ENCODE data around the gene ARID3B. TPM values are rescaled to one million over a fixed set of nuclear protein-coding genes. Genes with fewer than 3 reads are reported as not detected.

Gene ARID3B
- total RNA-seq, 1 donor from 2014 or later = 13.1 TPM

DNA sequence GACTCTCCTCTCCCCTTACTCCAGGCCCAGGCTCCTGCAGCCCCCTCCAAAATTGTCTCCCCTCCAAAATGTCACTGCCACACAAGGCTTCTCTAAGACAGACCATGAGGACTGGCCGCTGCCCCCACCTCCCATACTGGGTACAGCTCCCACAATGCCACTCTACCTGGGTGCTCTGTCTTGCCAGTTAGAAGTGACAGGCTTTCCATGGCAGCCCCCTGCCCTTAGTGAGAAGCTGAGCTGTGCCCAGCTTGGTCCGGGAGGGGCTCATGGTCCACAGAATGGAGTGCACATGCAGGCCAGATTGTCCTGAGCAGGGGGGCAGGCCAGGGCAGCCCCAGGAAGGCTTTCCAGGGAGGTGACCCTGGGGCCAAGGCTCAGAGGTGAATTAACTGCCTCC is 71.7 kb downstream of the ARID3B start:
- no peak for TF ChIP-seq CTCF (IDR thresholded peaks at IDR 0.05; ENCODE audit: insufficient read depth, low read length, poor library complexity, severe bottlenecking)
- H3K27me3 ChIP-seq (ENCODE audit: control insufficient read depth, insufficient read depth, low read length) = peaks cover 14% of the 10 kb centered on the region
- no peak overlapping the region for H3K4me3 ChIP-seq (ENCODE audit: low read depth, low read length)
- DNase-seq (ENCODE audit: low read depth) = no peak
- no peaks in the 10 kb centered on the region for H3K36me3 ChIP-seq (ENCODE audit: control insufficient read depth, insufficient read depth, low read length)

DNA sequence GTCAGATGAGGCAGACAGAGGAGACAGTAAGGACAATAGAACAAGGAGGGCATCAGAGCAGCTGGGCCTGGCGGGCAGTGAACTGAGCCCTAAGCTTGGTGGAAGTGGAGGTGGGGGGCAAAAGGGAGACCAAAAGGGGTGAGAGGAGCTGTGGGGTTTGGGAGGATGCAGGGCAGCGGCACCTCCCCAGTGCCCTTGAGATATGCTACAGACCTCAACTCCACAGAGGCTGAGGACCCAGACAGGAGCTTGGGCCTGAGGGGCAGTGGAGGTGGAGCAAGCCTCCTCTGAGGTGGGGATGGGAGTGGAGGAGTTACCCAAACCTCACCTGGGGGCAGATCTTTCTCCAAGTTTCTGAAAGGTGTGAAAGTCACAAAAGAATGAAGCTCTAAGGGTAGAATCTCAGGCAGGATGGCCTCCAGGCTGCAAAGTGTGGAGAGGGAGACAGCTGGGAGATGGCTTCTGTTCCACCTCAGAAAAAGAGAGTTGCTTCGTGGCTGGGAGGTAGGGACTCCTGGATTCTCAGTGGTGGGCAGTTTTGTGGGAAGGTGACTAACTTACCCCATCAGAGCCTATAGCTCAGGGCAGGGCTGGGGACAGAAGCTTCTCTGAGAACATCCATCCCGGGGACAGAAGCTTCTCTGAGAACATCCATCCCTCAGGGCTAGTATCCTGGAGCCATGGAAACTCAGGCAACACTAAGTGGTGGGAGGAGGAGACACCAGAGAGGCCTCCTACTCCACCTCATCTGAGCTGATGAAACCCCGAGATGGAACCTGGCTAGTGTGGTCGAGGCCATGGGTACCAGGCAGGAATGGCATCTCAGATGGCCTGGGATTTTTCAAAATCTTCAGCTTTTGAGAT is 72.3 kb downstream of the ARID3B start:
- no peaks in the 10 kb centered on the region for H3K36me3 ChIP-seq (ENCODE audit: control insufficient read depth, insufficient read depth, low read length)
- H3K4me3 ChIP-seq (ENCODE audit: low read depth, low read length) = no peak overlapping the region
- peaks cover 11% of the 10 kb centered on the region for H3K27me3 ChIP-seq (ENCODE audit: control insufficient read depth, insufficient read depth, low read length)
- DNase-seq (ENCODE audit: low read depth) = no peak
- no peak for TF ChIP-seq CTCF (IDR thresholded peaks at IDR 0.05; ENCODE audit: insufficient read depth, low read length, poor library complexity, severe bottlenecking)

- no peak for TF ChIP-seq CTCF (IDR thresholded peaks at IDR 0.05; ENCODE audit: insufficient read depth, low read length, poor library complexity, severe bottlenecking)
- H3K36me3 ChIP-seq (ENCODE audit: control insufficient read depth, insufficient read depth, low read length) = no peaks in the 10 kb centered on the region
- DNase-seq (ENCODE audit: low read depth) = no peak
- peak overlapping the region; percentile 89 for H3K4me3 ChIP-seq (ENCODE audit: low read depth, low read length)
- H3K27me3 ChIP-seq (ENCODE audit: control insufficient read depth, insufficient read depth, low read length) = peaks cover 7% of the 10 kb centered on the region
Observed at GRCh38 chr15:74613953-74614743, 73.1 kb downstream of the ARID3B start.

- H3K4me3 ChIP-seq (ENCODE audit: low read depth, low read length) = peak overlapping the region; percentile 89
- no peak for DNase-seq (ENCODE audit: low read depth)
- TF ChIP-seq CTCF (IDR thresholded peaks at IDR 0.05; ENCODE audit: insufficient read depth, low read length, poor library complexity, severe bottlenecking) = no peak
- H3K36me3 ChIP-seq (ENCODE audit: control insufficient read depth, insufficient read depth, low read length) = peaks cover 1% of the 10 kb centered on the region
- peaks cover 6% of the 10 kb centered on the region for H3K27me3 ChIP-seq (ENCODE audit: control insufficient read depth, insufficient read depth, low read length)
Observed at GRCh38 chr15:74614744-74615507, 73.9 kb downstream of the ARID3B start.

GRCh38 chr15:74615508-74616365 is 74.7 kb downstream of the ARID3B start, which contains the start of gene CLK3:
CLK3 (plus strand) TSS chr15:74615836; CDS start chr15:74619197, 3,361 bp downstream.
- H3K27me3 ChIP-seq (ENCODE audit: control insufficient read depth, insufficient read depth, low read length) = peaks cover 6% of the 10 kb centered on the region
- DNase-seq (ENCODE audit: low read depth) = peak; percentile 66

More at GRCh38 chr15:74615508-74616365, 74.7 kb downstream of the ARID3B start, which contains the start of gene CLK3:
- no peak for TF ChIP-seq CTCF (IDR thresholded peaks at IDR 0.05; ENCODE audit: insufficient read depth, low read length, poor library complexity, severe bottlenecking)
- H3K36me3 ChIP-seq (ENCODE audit: control insufficient read depth, insufficient read depth, low read length) = peaks cover 1% of the 10 kb centered on the region
- peak within 1 kb of the TSS; percentile 89 for H3K4me3 ChIP-seq (ENCODE audit: low read depth, low read length)

Data from kidney epithelial cell (primary cell).